ENCODE measurements around the gene KCNK3. TPM values are rescaled to one million over a fixed set of nuclear protein-coding genes. Genes with fewer than 3 reads are reported as not detected.

The KCNK3 gene
- total and polyA plus RNA-seq, 2 donors (not counting 1 experiment from before 2014, with no cell fraction given) = not detected

DNA sequence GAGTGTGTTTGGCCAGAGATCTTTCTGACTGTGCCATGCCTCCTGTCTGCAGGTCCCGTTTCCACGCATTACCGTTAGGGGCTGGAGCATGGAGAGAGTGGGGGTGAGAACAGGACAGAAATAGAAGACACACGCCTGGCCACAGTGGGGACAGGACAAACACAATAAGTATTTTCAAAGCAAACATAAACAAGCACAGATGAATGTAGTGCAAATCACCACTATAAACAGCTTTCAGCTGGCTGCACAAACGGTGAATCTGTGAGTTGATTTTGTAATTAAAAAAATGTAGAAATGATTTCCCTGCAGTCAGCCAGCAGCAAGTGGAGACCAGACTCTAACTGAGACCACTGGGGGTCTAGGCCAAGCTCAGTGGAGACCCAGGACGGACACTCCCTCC, 6.8 kb downstream of the KCNK3 start:
- H3K4me3 ChIP-seq (ENCODE audit: control extremely low read depth in 1 of 5, extremely low read depth in 1 of 5, insufficient read depth in 1 of 5, low read depth in 2 of 5, low read length in 4 of 5) = no peak overlapping the region
- Mint-ChIP-seq H3K4me1 (peaks cover 2% of the 10 kb centered on the region), H3K9me3 (ENCODE audit: insufficient read depth) (no peaks in the 10 kb centered on the region), H3K4me3 (no peak overlapping the region), H3K27ac (no peak overlapping the region), H3K27me3 (peaks cover 58% of the 10 kb centered on the region)
- no peak overlapping the region for H2AFZ ChIP-seq (ENCODE audit: insufficient read depth, low read depth, low read length, poor library complexity, severe bottlenecking)
- H3K4me2 ChIP-seq (replicated peaks; ENCODE audit: low read depth, low read length, poor library complexity, severe bottlenecking) = no peak overlapping the region
- H3K4me1 ChIP-seq (ENCODE audit: control insufficient read depth in 2 of 2, insufficient read depth in 2 of 2, low read length in 2 of 2) = no peaks in the 10 kb centered on the region
- no peaks in the 10 kb centered on the region for H3K79me2 ChIP-seq (ENCODE audit: control insufficient read depth, insufficient read depth, low read length)
- ATAC-seq (ENCODE audit: low read depth) = no peak
- no peak for TF ChIP-seq EZH2 (IDR thresholded peaks at IDR 0.05; ENCODE audit: borderline replicate concordance, insufficient read depth, low read depth, low read length, poor library complexity, severe bottlenecking)
- TF ChIP-seq, protein P1, sequence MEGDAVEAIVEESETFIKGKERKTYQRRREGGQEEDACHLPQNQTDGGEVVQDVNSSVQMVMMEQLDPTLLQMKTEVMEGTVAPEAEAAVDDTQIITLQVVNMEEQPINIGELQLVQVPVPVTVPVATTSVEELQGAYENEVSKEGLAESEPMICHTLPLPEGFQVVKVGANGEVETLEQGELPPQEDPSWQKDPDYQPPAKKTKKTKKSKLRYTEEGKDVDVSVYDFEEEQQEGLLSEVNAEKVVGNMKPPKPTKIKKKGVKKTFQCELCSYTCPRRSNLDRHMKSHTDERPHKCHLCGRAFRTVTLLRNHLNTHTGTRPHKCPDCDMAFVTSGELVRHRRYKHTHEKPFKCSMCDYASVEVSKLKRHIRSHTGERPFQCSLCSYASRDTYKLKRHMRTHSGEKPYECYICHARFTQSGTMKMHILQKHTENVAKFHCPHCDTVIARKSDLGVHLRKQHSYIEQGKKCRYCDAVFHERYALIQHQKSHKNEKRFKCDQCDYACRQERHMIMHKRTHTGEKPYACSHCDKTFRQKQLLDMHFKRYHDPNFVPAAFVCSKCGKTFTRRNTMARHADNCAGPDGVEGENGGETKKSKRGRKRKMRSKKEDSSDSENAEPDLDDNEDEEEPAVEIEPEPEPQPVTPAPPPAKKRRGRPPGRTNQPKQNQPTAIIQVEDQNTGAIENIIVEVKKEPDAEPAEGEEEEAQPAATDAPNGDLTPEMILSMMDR (IDR thresholded peaks at IDR 0.05) = no peak
- no peaks in the 10 kb centered on the region for H4K20me1 ChIP-seq (ENCODE audit: control insufficient read depth, insufficient read depth, low read length, poor library complexity, severe bottlenecking)
- peaks cover 0 to 42% (median 13%) of the 10 kb centered on the region in 4 experiments for H3K27me3 ChIP-seq (replicated peaks in 1 of 4; ENCODE audit: control extremely low read depth in 1 of 4, control insufficient read depth in 3 of 4, insufficient read depth in 4 of 4, low read length in 3 of 4)
- peaks cover 0 to 5% (median 0%) of the 10 kb centered on the region in 3 donors for H3K9me3 ChIP-seq (ENCODE audit: control extremely low read depth in 1 of 3, control insufficient read depth in 2 of 3, insufficient read depth in 1 of 3, low read length in 2 of 3)
- WGBS (ENCODE audit: insufficient coverage) = 81% methylated on average over 1 of the region's 6 CpGs
- CTCF ChIA-PET = no interaction called here
- no peaks in the 10 kb centered on the region for H3K36me3 ChIP-seq (replicated peaks in 1 of 2; ENCODE audit: control extremely low read depth in 1 of 2, control insufficient read depth in 1 of 2, extremely low read depth in 1 of 2, insufficient read depth in 2 of 2, low read length in 1 of 2)
- intact Hi-C loops (cut with micrococcal nuclease) = no loop called here
- no peak overlapping the region for H3K27ac ChIP-seq (ENCODE audit: low read length in 2 of 2)
- H3K9ac ChIP-seq (ENCODE audit: low read length) = no peak overlapping the region
- POLR2A ChIA-PET = no interaction called here
- DNase-seq = no peak

DNA sequence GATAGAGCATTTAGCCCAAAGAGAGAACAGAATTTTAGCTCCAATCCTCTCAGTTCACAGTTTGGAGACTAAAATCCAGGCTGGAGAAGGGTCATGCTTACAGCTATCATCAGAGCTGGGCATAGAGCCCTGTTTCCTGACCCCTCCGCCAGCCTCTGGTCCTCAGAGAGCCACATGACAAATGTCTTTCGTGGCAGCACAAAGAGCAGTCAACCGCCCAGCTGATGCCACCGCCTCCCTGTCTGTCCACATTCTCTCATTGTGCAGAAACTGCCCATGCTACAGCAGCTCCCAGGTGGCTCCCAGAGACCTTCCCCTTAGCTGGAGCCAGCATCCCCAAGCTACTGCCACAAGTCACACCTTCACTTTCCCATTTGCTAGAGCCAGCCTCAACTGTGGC, 7.6 kb downstream of the KCNK3 start:
- Histone ChIP-seq H3K4me3 (ENCODE audit: control extremely low read depth in 1 of 5, extremely low read depth in 1 of 5, insufficient read depth in 1 of 5, low read depth in 2 of 5, low read length in 4 of 5) (no peak overlapping the region), H3K36me3 (replicated peaks in 1 of 2; ENCODE audit: control extremely low read depth in 1 of 2, control insufficient read depth in 1 of 2, extremely low read depth in 1 of 2, insufficient read depth in 2 of 2, low read length in 1 of 2) (no peaks in the 10 kb centered on the region), H3K9me3 (ENCODE audit: control extremely low read depth in 1 of 3, control insufficient read depth in 2 of 3, insufficient read depth in 1 of 3, low read length in 2 of 3) (peaks cover 0 to 5% (median 0%) of the 10 kb centered on the region in 3 donors), H3K4me1 (ENCODE audit: control insufficient read depth in 2 of 2, insufficient read depth in 2 of 2, low read length in 2 of 2) (no peaks in the 10 kb centered on the region), H4K20me1 (ENCODE audit: control insufficient read depth, insufficient read depth, low read length, poor library complexity, severe bottlenecking) (no peaks in the 10 kb centered on the region), H3K9ac (ENCODE audit: low read length) (no peak overlapping the region), H2AFZ (ENCODE audit: insufficient read depth, low read depth, low read length, poor library complexity, severe bottlenecking) (no peak overlapping the region), H3K27ac (ENCODE audit: low read length in 2 of 2) (no peak overlapping the region), H3K79me2 (ENCODE audit: control insufficient read depth, insufficient read depth, low read length) (no peaks in the 10 kb centered on the region), H3K4me2 (replicated peaks; ENCODE audit: low read depth, low read length, poor library complexity, severe bottlenecking) (no peak overlapping the region), H3K27me3 (replicated peaks in 1 of 4; ENCODE audit: control extremely low read depth in 1 of 4, control insufficient read depth in 3 of 4, insufficient read depth in 4 of 4, low read length in 3 of 4) (peaks cover 0 to 34% (median 7%) of the 10 kb centered on the region in 4 experiments)
- H3K4me3 Mint-ChIP-seq = no peak overlapping the region
- no peak for DNase-seq
- intact Hi-C loops (cut with micrococcal nuclease) = no loop called here
- no peaks in the 10 kb centered on the region for H3K4me1 Mint-ChIP-seq
- 89% methylated on average over 4 of the region's 4 CpGs for WGBS (ENCODE audit: insufficient coverage)
- H3K9me3 Mint-ChIP-seq (ENCODE audit: insufficient read depth) = no peaks in the 10 kb centered on the region
- ChIA-PET CTCF (no interaction called here), POLR2A (no interaction called here)
- TF ChIP-seq, protein P1 (IDR thresholded peaks at IDR 0.05) = no peak
- no peak for TF ChIP-seq EZH2 (IDR thresholded peaks at IDR 0.05; ENCODE audit: borderline replicate concordance, insufficient read depth, low read depth, low read length, poor library complexity, severe bottlenecking)
- peaks cover 51% of the 10 kb centered on the region for H3K27me3 Mint-ChIP-seq
- no peak for ATAC-seq (ENCODE audit: low read depth)
- no peak overlapping the region for H3K27ac Mint-ChIP-seq

Data from B cell (primary cell).